SW 1271 (cell line): ENCODE data around the gene CSNK1G1.

Experiments used
- DNase-seq, 2 experiments: peaks; one replicate each; lab custom pipeline; 2025; lab: John Stamatoyannopoulos, UW

Gene CSNK1G1

GRCh38 chr15:64153480-64154367, 202.2 kb downstream of the CSNK1G1 start:
- peak; percentile 72 to 87 for DNase-seq

- DNase-seq = no peak
These were observed 203.2 kb downstream of the CSNK1G1 start for GRCh38 chr15:64152507-64153387.

GRCh38 chr15:64151727-64152506, 204.1 kb downstream of the CSNK1G1 start, which contains the start of gene SNX22:
TSS of gene SNX22 (plus strand) at chr15:64151731. CDS start at chr15:64151776, 45 bp downstream.
- no peak for DNase-seq

- no peak for DNase-seq
These were observed 205.9 kb downstream of the CSNK1G1 start for GRCh38 chr15:64149893-64150578.

- DNase-seq = peak; percentile 21 to 46
These were observed 206.5 kb downstream of the CSNK1G1 start for GRCh38 chr15:64149424-64149823.

- DNase-seq = no peak
These were observed 207.4 kb downstream of the CSNK1G1 start for GRCh38 chr15:64148581-64148980.

- no peak for DNase-seq
These were observed 207.8 kb downstream of the CSNK1G1 start for GRCh38 chr15:64148168-64148567.

- no peak for DNase-seq
These were observed 208.9 kb downstream of the CSNK1G1 start for GRCh38 chr15:64146885-64147681.

- no peak for DNase-seq
These were observed 209.5 kb downstream of the CSNK1G1 start for GRCh38 chr15:64146520-64146884.

- DNase-seq = no peak
These were observed 209.9 kb downstream of the CSNK1G1 start for GRCh38 chr15:64146041-64146440.

GRCh38 chr15:64144565-64145281, 211.2 kb downstream of the CSNK1G1 start:
- DNase-seq = no peak

GRCh38 chr15:64144192-64144564, 211.8 kb downstream of the CSNK1G1 start:
- no peak for DNase-seq

- DNase-seq = no peak
These were observed 212.7 kb downstream of the CSNK1G1 start for GRCh38 chr15:64143276-64143675.

- DNase-seq = no peak
These were observed 214.0 kb downstream of the CSNK1G1 start for GRCh38 chr15:64141798-64142512.

GRCh38 chr15:64138331-64138941, 217.5 kb downstream of the CSNK1G1 start:
- DNase-seq = no peak

- DNase-seq = no peak
These were observed 218.6 kb downstream of the CSNK1G1 start for GRCh38 chr15:64137226-64137833.

- no peak for DNase-seq
These were observed 219.6 kb downstream of the CSNK1G1 start for GRCh38 chr15:64136347-64136746.

- DNase-seq = no peak
These were observed 221.6 kb downstream of the CSNK1G1 start for GRCh38 chr15:64134345-64134829.
